GM12878 (cell line): ENCODE measurements around the gene ANKRD28. TPM values are rescaled to one million over a fixed set of nuclear protein-coding genes. Genes with fewer than 3 reads are reported as not detected.

ENCODE experiments used
- ELK1 ChIP-seq: IDR thresholded peaks from 2 replicates; pipeline ENCODE4 v1.6.1; 2012; ENCODE audit warnings: low read depth, low read length, improper control_type of control experiment
- EZH2 ChIP-seq: IDR thresholded peaks from 2 replicates; pipeline ENCODE4 v1.6.1; 2012; ENCODE audit warnings: low read depth, mild to moderate bottlenecking, control low read depth, inconsistent platforms, low read length, borderline replicate concordance; ENCODE audit not compliant: control insufficient read depth
- GABPA ChIP-seq: IDR thresholded peaks from 2 replicates; pipeline ENCODE4 v1.6.1; 2014; ENCODE audit warnings: antibody characterized with exemption, low read depth, mild to moderate bottlenecking, inconsistent platforms
- IRF4 ChIP-seq: IDR thresholded peaks from 2 replicates; pipeline ENCODE4 v1.6.1; 2011; ENCODE audit warnings: low read depth, low read length
- MYB ChIP-seq: fragments of 150-350 bp; IDR thresholded peaks from 2 replicates; pipeline ENCODE4 v1.6.1; 2014; ENCODE audit warnings: mild to moderate bottlenecking, low read depth, low read length, borderline replicate concordance
- NFYA ChIP-seq: IDR thresholded peaks from 2 replicates; pipeline ENCODE4 v1.6.1; 2011; ENCODE audit warnings: low read depth, mild to moderate bottlenecking, low read length, improper control_type of control experiment, borderline replicate concordance
- POLR2A ChIP-seq: IDR thresholded peaks from 2 replicates; pipeline ENCODE4 v1.6.1; 2011; ENCODE audit warnings: low read depth, mild to moderate bottlenecking, low read length
- RELB ChIP-seq: fragments of 450-650 bp; IDR thresholded peaks from 2 replicates; pipeline ENCODE4 v1.6.1; 2017; ENCODE audit warnings: low read depth, mild to moderate bottlenecking, moderate library complexity
- SMAD1 ChIP-seq: fragments of 450-650 bp; IDR thresholded peaks from 2 replicates; pipeline ENCODE4 v1.6.1; 2018; ENCODE audit warnings: mild to moderate bottlenecking, low read depth; ENCODE audit not compliant: partially characterized antibody
- SREBF1 ChIP-seq: IDR thresholded peaks from 2 replicates; pipeline ENCODE4 v1.6.1; 2012; ENCODE audit warnings: mild to moderate bottlenecking, low read length
- TAF1 ChIP-seq: IDR thresholded peaks from 2 replicates; pipeline ENCODE4 v1.6.1; 2011; ENCODE audit warnings: mild to moderate bottlenecking, low read depth, low read length, borderline replicate concordance
- WRNIP1 ChIP-seq: IDR thresholded peaks from 2 replicates; pipeline ENCODE4 v1.6.1; 2011; ENCODE audit warnings: low read depth, low read length, improper control_type of control experiment, borderline replicate concordance
- YBX1 ChIP-seq: fragments of 450-650 bp; IDR thresholded peaks from 2 replicates; pipeline ENCODE4 v1.6.1; 2016; ENCODE audit warnings: antibody characterized with exemption
- ZNF217 ChIP-seq: fragments of 450-650 bp; IDR thresholded peaks from 2 replicates; pipeline ENCODE4 v1.6.1; 2017; ENCODE audit warnings: antibody characterized with exemption, mild to moderate bottlenecking
- polyA plus RNA-seq, 11 experiments: library from polyadenylated mRNA; depleted of rRNA in 4 of 11; unstranded in 6 of 11; stranded (reverse) in 5 of 11; fragments of >200 nt; fragmentation: Nextera tagmentation in 4 of 11; fragmentation: Illumina TruSeq in 1 of 11; extraction: Ambion mirVana in 4 of 11; extraction: Trizol in 1 of 11; gene quantifications; 1 replicate in 1 of 11; 2 replicates in 10 of 11; pipeline versions ENCODE4 v1.2.1 to v1.2.3, GENCODE V29; 2011 to 2016; ENCODE audit warnings: inconsistent platforms in 2 of 11, missing spikeins in 2 of 11, low read depth in 1 of 11
- total RNA-seq, 4 experiments: library from RNA; depleted of rRNA in 3 of 4; stranded (reverse); fragments of >200 nt in 3 of 4; fragmentation: Illumina TruSeq in 1 of 4; extraction: Trizol in 1 of 4; gene quantifications; 2 replicates each; pipeline versions ENCODE4 v1.2.1 to v1.2.3, GENCODE V29; 2013 to 2021
- TF ChIP-seq, protein P1 (sequence below): fragments of 450-650 bp; formaldehyde crosslinking; IDR thresholded peaks from 2 replicates; pipeline ENCODE4 v1.4.0; 2022; ENCODE audit warnings: mild to moderate bottlenecking, moderate library complexity
- TF ChIP-seq, protein P2 (sequence below): IDR thresholded peaks from 2 replicates; pipeline ENCODE4 v1.6.1; 2011; ENCODE audit warnings: low read depth, mild to moderate bottlenecking, low read length, moderate library complexity, borderline replicate concordance; ENCODE audit errors: extremely low read depth
- TF ChIP-seq, protein P3 (sequence below): fragments of 450-650 bp; IDR thresholded peaks from 2 replicates; pipeline ENCODE4 v1.6.1; 2017; ENCODE audit warnings: antibody characterized with exemption, mild to moderate bottlenecking, moderate library complexity
- TF ChIP-seq, protein P4 (sequence below): IDR thresholded peaks from 2 replicates; pipeline ENCODE4 v1.6.1; 2011; ENCODE audit warnings: borderline replicate concordance, low read depth, mild to moderate bottlenecking, moderate library complexity, mixed read lengths, low read length; ENCODE audit not compliant: insufficient read depth; ENCODE audit errors: extremely low read length
- TF ChIP-seq, protein P5 (sequence below): IDR thresholded peaks from 2 replicates; pipeline ENCODE4 v1.6.1; 2011; ENCODE audit warnings: low read depth, low read length, improper control_type of control experiment, borderline replicate concordance

The ANKRD28 gene
- total and polyA plus RNA-seq, 10 of the 15 experiments (the other 5 are each of a cell fraction or from before 2014, with no cell fraction given), result 11.2 to 105 (median 38.3) TPM

DNA sequence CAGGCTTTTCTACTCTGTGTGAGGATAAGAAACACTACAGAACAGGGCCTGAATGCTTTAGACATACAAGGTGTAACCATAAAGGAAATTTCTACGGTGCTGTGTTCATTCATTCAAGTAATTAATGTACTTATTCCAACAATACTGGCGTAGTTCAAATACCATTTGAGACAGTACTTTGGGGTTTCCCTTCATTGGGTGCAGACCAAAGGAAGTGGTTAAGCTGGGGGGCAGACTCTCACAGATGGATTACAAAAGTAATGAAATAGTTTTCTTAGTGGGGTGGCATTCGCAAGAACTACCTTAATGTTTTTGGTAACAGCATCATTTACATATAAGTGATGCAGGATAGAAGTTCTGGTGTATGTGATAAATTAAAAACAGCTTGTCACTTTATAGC, 130.3 kb downstream of the ANKRD28 start (continued):
- TF ChIP-seq, protein P1, sequence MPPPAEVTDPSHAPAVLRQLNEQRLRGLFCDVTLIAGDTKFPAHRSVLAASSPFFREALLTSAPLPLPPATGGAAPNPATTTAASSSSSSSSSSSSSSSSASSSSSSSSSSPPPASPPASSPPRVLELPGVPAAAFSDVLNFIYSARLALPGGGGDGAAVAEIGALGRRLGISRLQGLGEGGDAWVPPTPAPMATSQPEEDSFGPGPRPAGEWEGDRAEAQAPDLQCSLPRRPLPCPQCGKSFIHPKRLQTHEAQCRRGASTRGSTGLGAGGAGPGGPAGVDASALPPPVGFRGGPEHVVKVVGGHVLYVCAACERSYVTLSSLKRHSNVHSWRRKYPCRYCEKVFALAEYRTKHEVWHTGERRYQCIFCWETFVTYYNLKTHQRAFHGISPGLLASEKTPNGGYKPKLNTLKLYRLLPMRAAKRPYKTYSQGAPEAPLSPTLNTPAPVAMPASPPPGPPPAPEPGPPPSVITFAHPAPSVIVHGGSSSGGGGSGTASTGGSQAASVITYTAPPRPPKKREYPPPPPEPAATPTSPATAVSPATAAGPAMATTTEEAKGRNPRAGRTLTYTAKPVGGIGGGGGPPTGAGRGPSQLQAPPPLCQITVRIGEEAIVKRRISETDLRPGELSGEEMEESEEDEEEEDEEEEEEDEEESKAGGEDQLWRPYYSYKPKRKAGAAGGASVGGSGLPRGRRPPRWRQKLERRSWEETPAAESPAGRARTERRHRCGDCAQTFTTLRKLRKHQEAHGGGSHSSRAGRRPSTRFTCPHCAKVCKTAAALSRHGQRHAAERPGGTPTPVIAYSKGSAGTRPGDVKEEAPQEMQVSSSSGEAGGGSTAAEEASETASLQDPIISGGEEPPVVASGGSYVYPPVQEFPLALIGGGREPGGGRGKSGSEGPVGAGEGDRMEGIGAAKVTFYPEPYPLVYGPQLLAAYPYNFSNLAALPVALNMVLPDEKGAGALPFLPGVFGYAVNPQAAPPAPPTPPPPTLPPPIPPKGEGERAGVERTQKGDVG (CRISPR knock-in tag), result no peak
- TF ChIP-seq, protein P2, sequence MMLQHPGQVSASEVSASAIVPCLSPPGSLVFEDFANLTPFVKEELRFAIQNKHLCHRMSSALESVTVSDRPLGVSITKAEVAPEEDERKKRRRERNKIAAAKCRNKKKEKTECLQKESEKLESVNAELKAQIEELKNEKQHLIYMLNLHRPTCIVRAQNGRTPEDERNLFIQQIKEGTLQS, result no peak
- TF ChIP-seq TAF1 (no peak), YBX1 (no peak), GABPA (0 out of 2 replicates have a peak, but pooled peaks have one; percentile 22), NFYA (no peak), SREBF1 (no peak), MYB (no peak), WRNIP1 (no peak), SMAD1 (no peak), EZH2 (no peak), RELB (peak; percentile 40; the same call in 1 of the 2 replicates), ZNF217 (no peak), IRF4 (no peak), ELK1 (no peak), POLR2A (no peak)
- TF ChIP-seq, protein P3, sequence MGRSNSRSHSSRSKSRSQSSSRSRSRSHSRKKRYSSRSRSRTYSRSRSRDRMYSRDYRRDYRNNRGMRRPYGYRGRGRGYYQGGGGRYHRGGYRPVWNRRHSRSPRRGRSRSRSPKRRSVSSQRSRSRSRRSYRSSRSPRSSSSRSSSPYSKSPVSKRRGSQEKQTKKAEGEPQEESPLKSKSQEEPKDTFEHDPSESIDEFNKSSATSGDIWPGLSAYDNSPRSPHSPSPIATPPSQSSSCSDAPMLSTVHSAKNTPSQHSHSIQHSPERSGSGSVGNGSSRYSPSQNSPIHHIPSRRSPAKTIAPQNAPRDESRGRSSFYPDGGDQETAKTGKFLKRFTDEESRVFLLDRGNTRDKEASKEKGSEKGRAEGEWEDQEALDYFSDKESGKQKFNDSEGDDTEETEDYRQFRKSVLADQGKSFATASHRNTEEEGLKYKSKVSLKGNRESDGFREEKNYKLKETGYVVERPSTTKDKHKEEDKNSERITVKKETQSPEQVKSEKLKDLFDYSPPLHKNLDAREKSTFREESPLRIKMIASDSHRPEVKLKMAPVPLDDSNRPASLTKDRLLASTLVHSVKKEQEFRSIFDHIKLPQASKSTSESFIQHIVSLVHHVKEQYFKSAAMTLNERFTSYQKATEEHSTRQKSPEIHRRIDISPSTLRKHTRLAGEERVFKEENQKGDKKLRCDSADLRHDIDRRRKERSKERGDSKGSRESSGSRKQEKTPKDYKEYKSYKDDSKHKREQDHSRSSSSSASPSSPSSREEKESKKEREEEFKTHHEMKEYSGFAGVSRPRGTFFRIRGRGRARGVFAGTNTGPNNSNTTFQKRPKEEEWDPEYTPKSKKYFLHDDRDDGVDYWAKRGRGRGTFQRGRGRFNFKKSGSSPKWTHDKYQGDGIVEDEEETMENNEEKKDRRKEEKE, result no peak
- TF ChIP-seq, protein P4, sequence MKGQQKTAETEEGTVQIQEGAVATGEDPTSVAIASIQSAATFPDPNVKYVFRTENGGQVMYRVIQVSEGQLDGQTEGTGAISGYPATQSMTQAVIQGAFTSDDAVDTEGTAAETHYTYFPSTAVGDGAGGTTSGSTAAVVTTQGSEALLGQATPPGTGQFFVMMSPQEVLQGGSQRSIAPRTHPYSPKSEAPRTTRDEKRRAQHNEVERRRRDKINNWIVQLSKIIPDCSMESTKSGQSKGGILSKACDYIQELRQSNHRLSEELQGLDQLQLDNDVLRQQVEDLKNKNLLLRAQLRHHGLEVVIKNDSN, result no peak
- TF ChIP-seq, protein P5, sequence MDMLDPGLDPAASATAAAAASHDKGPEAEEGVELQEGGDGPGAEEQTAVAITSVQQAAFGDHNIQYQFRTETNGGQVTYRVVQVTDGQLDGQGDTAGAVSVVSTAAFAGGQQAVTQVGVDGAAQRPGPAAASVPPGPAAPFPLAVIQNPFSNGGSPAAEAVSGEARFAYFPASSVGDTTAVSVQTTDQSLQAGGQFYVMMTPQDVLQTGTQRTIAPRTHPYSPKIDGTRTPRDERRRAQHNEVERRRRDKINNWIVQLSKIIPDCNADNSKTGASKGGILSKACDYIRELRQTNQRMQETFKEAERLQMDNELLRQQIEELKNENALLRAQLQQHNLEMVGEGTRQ, result no peak
